LHCN-M2 (cell line): Measurements from ENCODE around the gene CFAP299. TPM values are rescaled to one million over a fixed set of nuclear protein-coding genes. Genes with fewer than 3 reads are reported as not detected.
A peak's percentile ranks its signal among the peaks of the same experiment; 100 is the strongest.
"Not testable (repeated sequence)": the region's sequence is repeated elsewhere in the genome, so short reads cannot be mapped to it uniquely, and the experiment has no call there.

Experiments used
- DNase-seq: peaks from one replicate; pipeline ENCODE4 v3.0.0-alpha.2; 2012; ENCODE audit warnings: low read depth
- total RNA-seq: library from RNA; depleted of rRNA; stranded (reverse); fragments of >200 nt; gene quantifications from 2 replicates; pipeline ENCODE4 v1.2.3, GENCODE V29; 2014

Gene CFAP299
- total RNA-seq, 1 experiment from 2014 or later = 1.3 TPM

GRCh38 chr4:80439294-80440061, 103.9 kb downstream of the CFAP299 start:
- not testable (repeated sequence) for DNase-seq

- no peak for DNase-seq
Observed at GRCh38 chr4:80446248-80446647, 110.7 kb downstream of the CFAP299 start.

GRCh38 chr4:80446664-80447063, 111.1 kb downstream of the CFAP299 start:
- peak; percentile 34 for DNase-seq

- no peak for DNase-seq
Observed at GRCh38 chr4:80447493-80447892, 112.0 kb downstream of the CFAP299 start.

GRCh38 chr4:80448056-80448455, 112.5 kb downstream of the CFAP299 start:
- DNase-seq = no peak

GRCh38 chr4:80452055-80452454, 116.5 kb downstream of the CFAP299 start:
- DNase-seq = no peak

GRCh38 chr4:80452768-80453167, 117.2 kb downstream of the CFAP299 start:
- DNase-seq = no peak

GRCh38 chr4:80454040-80454439, 118.5 kb downstream of the CFAP299 start:
- DNase-seq = no peak

- no peak for DNase-seq
Observed at GRCh38 chr4:80454556-80454955, 119.0 kb downstream of the CFAP299 start.

GRCh38 chr4:80459918-80460473, 124.5 kb downstream of the CFAP299 start:
- DNase-seq = no peak

- no peak for DNase-seq
Observed at GRCh38 chr4:80461412-80461811, 125.9 kb downstream of the CFAP299 start.

- DNase-seq = peak; percentile 44
Observed at GRCh38 chr4:80462621-80463091, 127.1 kb downstream of the CFAP299 start.

GRCh38 chr4:80463509-80463908, 128.0 kb downstream of the CFAP299 start:
- no peak for DNase-seq

GRCh38 chr4:80465238-80465637, 129.7 kb downstream of the CFAP299 start:
- no peak for DNase-seq

- no peak for DNase-seq
Observed at GRCh38 chr4:80465736-80466135, 130.2 kb downstream of the CFAP299 start.

- DNase-seq = no peak
Observed at GRCh38 chr4:80466618-80467017, 131.1 kb downstream of the CFAP299 start.

- no peak for DNase-seq
Observed at GRCh38 chr4:80471756-80472155, 136.2 kb downstream of the CFAP299 start.

- no peak for DNase-seq
Observed at GRCh38 chr4:80475236-80475635, 139.7 kb downstream of the CFAP299 start.

- DNase-seq = no peak
Observed at GRCh38 chr4:80475798-80476197, 140.3 kb downstream of the CFAP299 start.

- DNase-seq = no peak
Observed at GRCh38 chr4:80484712-80485111, 149.2 kb downstream of the CFAP299 start.

- DNase-seq = no peak
Observed at GRCh38 chr4:80486603-80487002, 151.1 kb downstream of the CFAP299 start.

- no peak for DNase-seq
Observed at GRCh38 chr4:80489798-80490197, 154.3 kb downstream of the CFAP299 start.

GRCh38 chr4:80492761-80493160, 157.2 kb downstream of the CFAP299 start:
- DNase-seq = no peak
